Measurements from ENCODE around the gene POLR3C.

- no peak for TF ChIP-seq POLR2A (IDR thresholded peaks at IDR 0.05)
- no peak for TF ChIP-seq CTCF (IDR thresholded peaks at IDR 0.05)
Measured at GRCh38 chr1:145785547-145785946, 38.5 kb upstream of the POLR3C start.

Measured in upper lobe of left lung (tissue), 4 donors.